HCT116 (cell line): Measurements from ENCODE around the gene HNRNPA2B1. TPM values are rescaled to one million over a fixed set of nuclear protein-coding genes. Genes with fewer than 3 reads are reported as not detected.
A peak's percentile ranks its signal among the peaks of the same experiment; 100 is the strongest.

Source experiments
- ATAC-seq: fragments of 200-7000 bp; cut with Tn5 transposase; 2 replicates; pipeline ENCODE4 v1.9.1; 2020; ENCODE audit warnings: mild to moderate bottlenecking, moderate library complexity
- BruUV-seq: library from RNA; stranded (reverse); fragments of 400-500 nt; replicated peaks from 2 replicates; lab custom pipeline; 2021; lab: Mats Ljungman, UMichigan
- CTCF ChIA-PET: fragments of 300-600 bp; sonication (Branson Sonifier 250); formaldehyde crosslinking; loops from one replicate; lab custom pipeline; 2021; ENCODE audit warnings: antibody characterized with exemption; lab: Charles Lee
- POLR2A ChIA-PET: fragments of 300-600, 350-600 bp; sonication (Branson Sonifier 250); formaldehyde crosslinking; loops from one replicate; lab custom pipeline; 2021; ENCODE audit warnings: antibody characterized with exemption; lab: Charles Lee
- RAD21 ChIA-PET, 2 experiments: fragments of 300-600 bp; sonication (Branson Sonifier 250); formaldehyde crosslinking; loops; one replicate each; lab custom pipeline; 2023; ENCODE audit warnings: low total read pairs in 2 of 2; ENCODE audit not compliant: uncharacterized antibody in 2 of 2, unreplicated experiment in 2 of 2, low non-redundant PET in 1 of 2; lab: Charles Lee
- DNase-seq: peaks from one replicate; pipeline ENCODE4 v3.0.0-alpha.2; 2010; ENCODE audit warnings: low read depth, low spot score
- H2AFZ ChIP-seq: fragments of 200-600 bp; shearing (Covaris generic), sonication (generic); 2 replicates; pipeline ENCODE4 v1.6.1; 2017; ENCODE audit warnings: low read depth, mixed run types, mixed read lengths, antibody characterized with exemption, low read length; ENCODE audit not compliant: poor library complexity, severe bottlenecking
- H3K27ac ChIP-seq: 2 replicates; pipeline ENCODE4 v1.5.1; 2012; ENCODE audit warnings: low read depth, low read length
- H3K27me3 ChIP-seq: fragments of 200-600 bp; sonication (generic); 2 replicates; pipeline ENCODE4 v1.6.1; 2016; ENCODE audit warnings: mixed run types, low read length, mixed read lengths; ENCODE audit not compliant: insufficient read depth
- H3K36me3 ChIP-seq, 2 experiments: fragments of 200-500 bp in 1 of 2; fragments of 200-600 bp in 1 of 2; sonication (Bioruptor generic) in 1 of 2; sonication (generic) in 1 of 2; 2 replicates each; pipeline versions ENCODE4 v1.5.1 to v1.6.1; 2014 to 2016; ENCODE audit warnings: low read length in 2 of 2, inconsistent platforms in 1 of 2, mixed read lengths in 1 of 2, mixed run types in 1 of 2; ENCODE audit not compliant: insufficient read depth in 2 of 2, control insufficient read depth in 1 of 2
- H3K4me1 ChIP-seq, 2 experiments: fragments of 200-600 bp in 1 of 2; sonication (generic) in 1 of 2; 2 replicates each; pipeline versions ENCODE4 v1.5.1 to v1.6.1; 2012 to 2017; ENCODE audit warnings: low read length in 2 of 2, inconsistent platforms in 1 of 2, mild to moderate bottlenecking in 1 of 2, mixed read lengths in 1 of 2, mixed run types in 1 of 2, moderate library complexity in 1 of 2; ENCODE audit not compliant: insufficient read depth in 2 of 2, control insufficient read depth in 1 of 2
- H3K4me2 ChIP-seq: fragments of 200-600 bp; sonication (generic); 2 replicates; pipeline ENCODE4 v1.6.1; 2017; ENCODE audit warnings: mixed run types, low read length, mixed read lengths
- H3K4me3 ChIP-seq, 2 experiments: fragments of 200-600 bp in 1 of 2; sonication (generic) in 1 of 2; replicated peaks in 1 of 2; 2 replicates each; pipeline ENCODE4 v1.5.1; 2011 to 2016; ENCODE audit warnings: low read length in 2 of 2, control low read depth in 1 of 2, low read depth in 1 of 2, mild to moderate bottlenecking in 1 of 2, mixed read lengths in 1 of 2, mixed run types in 1 of 2
- H3K79me2 ChIP-seq: fragments of 200-600 bp; sonication (generic); 2 replicates; pipeline ENCODE4 v1.6.1; 2017; ENCODE audit warnings: mild to moderate bottlenecking, mixed run types, low read length, moderate library complexity, mixed read lengths; ENCODE audit not compliant: insufficient read depth
- H3K9ac ChIP-seq: fragments of 200-600 bp; sonication (generic); 2 replicates; pipeline ENCODE4 v1.6.1; 2016; ENCODE audit warnings: low read length, mixed read lengths
- H3K9me2 ChIP-seq: fragments of 200-600 bp; sonication (generic), shearing (Covaris generic); 2 replicates; pipeline ENCODE4 v1.6.1; 2017; ENCODE audit warnings: mixed run types, mild to moderate bottlenecking, moderate library complexity; ENCODE audit not compliant: insufficient read depth
- H3K9me3 ChIP-seq, 2 experiments: fragments of 200-500 bp in 1 of 2; fragments of 200-600 bp in 1 of 2; sonication (Bioruptor generic) in 1 of 2; sonication (generic) in 1 of 2; 2 replicates each; pipeline ENCODE4 v1.6.1; 2014 to 2017; ENCODE audit warnings: low read length in 2 of 2, mixed read lengths in 2 of 2, inconsistent platforms in 1 of 2, low read depth in 1 of 2, mild to moderate bottlenecking in 1 of 2, mixed run types in 1 of 2, moderate library complexity in 1 of 2; ENCODE audit not compliant: control insufficient read depth in 1 of 2, insufficient read depth in 1 of 2
- H4K20me1 ChIP-seq: fragments of 200-600 bp; sonication (generic), shearing (Covaris generic); 2 replicates; pipeline ENCODE4 v1.6.1; 2017; ENCODE audit warnings: mixed run types, mild to moderate bottlenecking, moderate library complexity; ENCODE audit not compliant: insufficient read depth
- EGR1 ChIP-seq: IDR thresholded peaks from 2 replicates; pipeline ENCODE4 v1.6.1; 2012; ENCODE audit warnings: low read depth
- EZH2phosphoT487 ChIP-seq: fragments of 200-600 bp; IDR thresholded peaks from 2 replicates; pipeline ENCODE4 v1.6.1; 2018; ENCODE audit warnings: antibody characterized with exemption, borderline replicate concordance
- FOSL1 ChIP-seq: IDR thresholded peaks from 2 replicates; pipeline ENCODE4 v1.6.1; 2012; ENCODE audit warnings: low read depth
- JUND ChIP-seq: IDR thresholded peaks from 2 replicates; pipeline ENCODE4 v1.6.1; 2012
- POLR2AphosphoS5 ChIP-seq: IDR thresholded peaks from 2 replicates; pipeline ENCODE4 v1.6.1; 2011; ENCODE audit warnings: mild to moderate bottlenecking, low read depth, low read length, moderate library complexity
- SRF ChIP-seq: IDR thresholded peaks from 2 replicates; pipeline ENCODE4 v1.6.1; 2012; ENCODE audit warnings: low read depth
- intact Hi-C: fragments of 100-400 bp; cut with micrococcal nuclease; formaldehyde crosslinking; loops from 2 replicates; pipeline ENCODE4 v1.10.0; 2022
- total RNA-seq: library from RNA; stranded (reverse); gene quantifications from one replicate; pipeline ENCODE4 v1.2.1, GENCODE V29; 2021; ENCODE audit not compliant: unreplicated experiment
- TF ChIP-seq, protein P1 (sequence below): IDR thresholded peaks from 2 replicates; pipeline ENCODE4 v1.6.1; 2012

The HNRNPA2B1 gene
- total RNA-seq, 1 experiment from 2014 or later: 870 TPM

DNA sequence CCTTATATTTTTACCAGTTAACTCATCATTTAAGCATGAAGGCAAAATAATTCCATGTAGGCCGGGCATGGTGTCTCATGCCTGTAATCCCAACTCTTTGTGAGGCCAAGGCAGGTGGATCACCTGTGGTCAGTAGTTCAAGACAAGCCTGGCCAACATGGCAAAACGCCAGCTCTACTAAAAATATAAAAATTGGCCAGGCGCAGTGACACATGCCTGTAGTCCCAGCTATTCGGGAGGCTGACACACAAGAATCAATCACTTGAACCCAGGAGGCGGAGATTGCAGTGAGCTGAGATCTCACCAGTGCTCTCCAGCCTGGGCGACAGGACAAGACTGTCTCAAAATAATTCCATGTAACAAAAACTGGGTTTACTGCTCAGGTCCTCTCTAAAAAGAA is 18.3 kb downstream of the HNRNPA2B1 start:
- Histone ChIP-seq H3K4me1 (no peaks in the 10 kb centered on the region), H3K36me3 (no peaks in the 10 kb centered on the region), H3K79me2 (no peaks in the 10 kb centered on the region), H3K4me3 (no peak overlapping the region), H3K4me2 (no peak overlapping the region), H3K9ac (no peak overlapping the region), H2AFZ (no peak overlapping the region), H3K27ac (no peak overlapping the region)
- BruUV-seq: no TSS peak
- RAD21 ChIA-PET: no interaction called here
- no peak for DNase-seq
- TF ChIP-seq POLR2AphosphoS5 (no peak), JUND (0 out of 2 replicates have a peak, but pooled peaks have one; percentile 3)
- TF ChIP-seq, all 23 proteins: peak for 1
- no peaks in the 10 kb centered on the region for H3K27me3 ChIP-seq
- ChIA-PET POLR2A (interaction anchor here (1.4 to 1.5 kb wide), 2 partner anchors 10 to 17 kb away, joined by 3 to 4 read pairs; no protein-coding TSS in a partner anchor), CTCF (interaction anchor here (1.6 to 3.8 kb wide), 2 partner anchors 91 to 183 kb away, joined by 4 to 16 read pairs; no protein-coding TSS in a partner anchor)
- intact Hi-C loops: loop anchor here (5.0 kb wide), 1 partner anchor 90 kb away; no protein-coding TSS in a partner anchor
- ATAC-seq: no peak
- H4K20me1 ChIP-seq: peaks cover 17% of the 10 kb centered on the region; the same call in 1 of the 2 replicates
- H3K9me2 ChIP-seq: no peaks in the 10 kb centered on the region
- H3K9me3 ChIP-seq: no peaks in the 10 kb centered on the region

- DNase-seq (no peak), ATAC-seq (no peak)
- Histone ChIP-seq H3K4me3 (no peak overlapping the region), H3K4me2 (no peak overlapping the region), H2AFZ (no peak overlapping the region), H3K9me2 (no peaks in the 10 kb centered on the region), H3K4me1 (no peaks in the 10 kb centered on the region), H3K79me2 (no peaks in the 10 kb centered on the region), H3K27ac (no peak overlapping the region), H3K9me3 (no peaks in the 10 kb centered on the region), H4K20me1 (peaks cover 11% of the 10 kb centered on the region; the same call in 1 of the 2 replicates)
- ChIA-PET POLR2A (interaction anchor here (0.5 to 1.4 kb wide), 2 partner anchors 10 to 21 kb away, joined by 3 to 4 read pairs; no protein-coding TSS in a partner anchor), CTCF (interaction anchor here (1.6 to 3.8 kb wide), 2 partner anchors 91 to 184 kb away, joined by 4 to 16 read pairs; no protein-coding TSS in a partner anchor)
- BruUV-seq: no TSS peak
- TF ChIP-seq POLR2AphosphoS5 (no peak), EGR1 (no peak), EZH2phosphoT487 (no peak), SRF (no peak), FOSL1 (no peak)
- TF ChIP-seq, protein P1, sequence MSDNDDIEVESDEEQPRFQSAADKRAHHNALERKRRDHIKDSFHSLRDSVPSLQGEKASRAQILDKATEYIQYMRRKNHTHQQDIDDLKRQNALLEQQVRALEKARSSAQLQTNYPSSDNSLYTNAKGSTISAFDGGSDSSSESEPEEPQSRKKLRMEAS: no peak
- TF ChIP-seq, all 23 proteins: peak for 0
- no peak overlapping the region for H3K9ac ChIP-seq
- RAD21 ChIA-PET: no interaction called here
- H3K36me3 ChIP-seq: no peaks in the 10 kb centered on the region
- H3K27me3 ChIP-seq: no peaks in the 10 kb centered on the region
- intact Hi-C loops: loop anchor here (5.0 kb wide), 1 partner anchor 89 kb away; no protein-coding TSS in a partner anchor
Measured at GRCh38 chr7:26181474-26182227, 18.9 kb downstream of the HNRNPA2B1 start.
